ENCODE results near the gene NF1.
"Not testable (repeated sequence)": the region's sequence is repeated elsewhere in the genome, so short reads cannot be mapped to it uniquely, and the experiment has no call there.

The NF1 gene

GRCh38 chr17:31130286-31131224 is 35.8 kb downstream of the NF1 start:
- DNase-seq (ENCODE audit: low spot score), result no peak

- no peak for DNase-seq (ENCODE audit: low spot score)
These were observed 36.5 kb downstream of the NF1 start for GRCh38 chr17:31131299-31131698.

GRCh38 chr17:31132977-31133376 is 38.2 kb downstream of the NF1 start:
- no peak for DNase-seq (ENCODE audit: low spot score)

GRCh38 chr17:31134576-31134975 is 39.8 kb downstream of the NF1 start:
- DNase-seq (ENCODE audit: low spot score), result no peak

- no peak for DNase-seq (ENCODE audit: low spot score)
These were observed 41.5 kb downstream of the NF1 start for GRCh38 chr17:31136319-31136718.

GRCh38 chr17:31140111-31140510 is 45.3 kb downstream of the NF1 start:
- DNase-seq (ENCODE audit: low spot score), result no peak

GRCh38 chr17:31144428-31144827 is 49.7 kb downstream of the NF1 start:
- no peak for DNase-seq (ENCODE audit: low spot score)

GRCh38 chr17:31144836-31145235 is 50.1 kb downstream of the NF1 start:
- no peak for DNase-seq (ENCODE audit: low spot score)

GRCh38 chr17:31147507-31148202 is 52.9 kb downstream of the NF1 start:
- DNase-seq (ENCODE audit: low spot score), result no peak

- no peak for DNase-seq (ENCODE audit: low spot score)
These were observed 53.4 kb downstream of the NF1 start for GRCh38 chr17:31148205-31148604.

- no peak for DNase-seq (ENCODE audit: low spot score)
These were observed 57.5 kb downstream of the NF1 start for GRCh38 chr17:31152271-31152670.

GRCh38 chr17:31155208-31155810 is 60.5 kb downstream of the NF1 start:
- DNase-seq (ENCODE audit: low spot score), result no peak

GRCh38 chr17:31156326-31156725 is 61.5 kb downstream of the NF1 start:
- no peak for DNase-seq (ENCODE audit: low spot score)

GRCh38 chr17:31156864-31157263 is 62.1 kb downstream of the NF1 start:
- not testable (repeated sequence) for DNase-seq (ENCODE audit: low spot score)

GRCh38 chr17:31158746-31159377 is 64.1 kb downstream of the NF1 start:
- no peak for DNase-seq (ENCODE audit: low spot score)

- DNase-seq (ENCODE audit: low spot score), result no peak
These were observed 68.5 kb downstream of the NF1 start for GRCh38 chr17:31163091-31163781.

GRCh38 chr17:31167111-31167510 is 72.3 kb downstream of the NF1 start:
- no peak for DNase-seq (ENCODE audit: low spot score)

- DNase-seq (ENCODE audit: low spot score), result no peak
These were observed 76.9 kb downstream of the NF1 start for GRCh38 chr17:31171701-31172100.

GRCh38 chr17:31172388-31172787 is 77.6 kb downstream of the NF1 start:
- no peak for DNase-seq (ENCODE audit: low spot score)

GRCh38 chr17:31174215-31174614 is 79.4 kb downstream of the NF1 start:
- no peak for DNase-seq (ENCODE audit: low spot score)

GRCh38 chr17:31175237-31175636 is 80.5 kb downstream of the NF1 start:
- DNase-seq (ENCODE audit: low spot score), result no peak

- DNase-seq (ENCODE audit: low spot score), result not testable (repeated sequence)
These were observed 81.4 kb downstream of the NF1 start for GRCh38 chr17:31176143-31176542.
